GM18870 (cell line): ENCODE measurements around the gene DAGLB.
"Not testable (repeated sequence)": the region's sequence is repeated elsewhere in the genome, so short reads cannot be mapped to it uniquely, and the experiment has no call there.

Source experiments
- ATAC-seq: cut with Tn5 transposase; IDR thresholded peaks from one replicate; pipeline ENCODE4 v1.9.1; 2021; ENCODE audit warnings: moderate library complexity; ENCODE audit not compliant: unreplicated experiment

The DAGLB gene

GRCh38 chr7:6400243-6401105 is 47.3 kb downstream of the DAGLB start:
- not testable (repeated sequence) for ATAC-seq

DNA sequence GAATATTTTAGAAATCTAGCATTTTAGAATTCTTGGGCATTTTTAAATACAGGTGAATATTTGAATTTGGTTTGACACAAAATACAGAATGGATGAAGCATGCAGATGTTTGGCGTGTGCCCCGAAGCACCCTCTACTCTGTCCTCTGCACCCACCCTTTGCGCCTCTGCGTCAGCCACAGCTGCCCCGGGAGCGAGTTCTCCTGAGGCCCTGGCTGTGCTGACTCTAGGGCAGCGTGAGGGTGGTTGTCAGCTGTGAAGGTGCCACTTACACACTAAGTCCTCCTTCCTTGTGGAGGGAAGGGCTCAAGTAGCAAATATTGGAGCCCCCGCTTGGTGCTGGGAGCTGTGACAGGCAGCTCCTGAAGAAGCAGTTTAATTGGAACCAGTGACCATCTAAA is 48.4 kb downstream of the DAGLB start:
- ATAC-seq: no peak

- no peak for ATAC-seq
These were observed 48.8 kb downstream of the DAGLB start for GRCh38 chr7:6398943-6399342.

DNA sequence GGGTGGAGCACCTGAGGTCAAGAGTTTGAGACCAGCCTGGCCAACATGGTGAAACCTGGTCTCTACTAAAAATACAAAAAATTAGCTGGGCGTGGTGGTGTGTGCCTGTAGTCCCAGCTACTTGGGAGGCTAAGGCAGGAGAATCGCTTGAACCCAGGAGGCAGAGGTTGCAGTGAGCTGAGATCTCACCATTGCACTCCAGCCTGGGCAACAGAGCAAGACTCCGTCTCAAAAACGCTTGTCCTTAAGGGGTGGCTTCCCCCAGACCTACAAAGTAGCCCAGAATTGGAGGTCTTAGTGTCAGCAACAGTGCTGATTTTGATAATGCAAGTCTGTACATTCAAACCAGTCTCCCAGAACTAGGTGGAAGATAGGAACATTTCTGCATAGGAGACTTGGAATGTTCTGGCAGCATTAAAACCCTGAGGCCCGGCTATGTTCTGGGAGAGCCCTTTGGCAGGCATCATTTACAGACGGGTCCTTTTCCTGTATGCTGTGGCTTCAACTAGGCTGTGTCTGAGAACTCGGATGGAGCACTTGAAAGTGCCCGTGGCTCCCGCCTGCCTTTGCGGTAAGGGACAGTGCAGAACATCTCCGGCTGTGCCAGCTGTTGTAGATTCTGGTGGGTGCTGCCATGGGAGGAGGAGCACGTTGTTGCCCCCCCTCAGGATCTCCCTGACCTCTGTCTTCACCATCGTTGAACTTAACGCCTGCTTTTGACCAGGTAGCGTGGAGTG is 49.8 kb downstream of the DAGLB start:
- ATAC-seq: not testable (repeated sequence)

DNA sequence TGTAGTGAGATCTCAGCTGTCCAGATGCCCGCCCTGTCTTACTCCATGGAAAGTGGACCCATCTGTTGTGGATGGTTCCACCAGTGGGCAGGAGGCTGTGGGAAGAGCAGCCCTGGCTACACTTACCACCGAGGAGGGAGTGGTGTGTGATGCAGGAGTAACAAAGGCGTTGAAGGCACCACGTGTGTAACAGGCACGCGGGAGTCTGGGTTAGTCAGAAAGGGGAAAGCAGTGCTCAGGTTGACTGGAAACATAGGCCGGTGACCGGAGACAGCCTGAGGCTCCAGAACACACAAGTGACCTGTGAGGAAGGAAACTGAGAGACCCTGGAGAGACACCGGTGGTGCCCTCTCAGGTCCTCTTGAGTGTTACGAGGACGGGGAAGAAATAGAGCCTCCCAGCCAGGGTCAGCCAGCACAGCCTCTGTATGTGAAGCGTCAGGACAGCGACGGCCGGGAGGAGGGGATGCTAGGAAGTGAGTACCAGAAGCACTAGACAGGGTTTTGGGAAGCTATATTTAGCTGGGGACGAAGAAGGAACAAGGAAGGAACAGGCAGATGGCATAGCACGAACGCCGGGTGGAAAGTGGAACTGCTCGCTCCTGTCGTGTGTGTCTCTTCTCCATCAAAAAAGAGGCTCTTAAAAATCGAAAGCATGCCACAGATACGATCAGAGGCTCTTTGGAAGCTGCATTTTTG is 51.7 kb downstream of the DAGLB start:
- no peak for ATAC-seq

DNA sequence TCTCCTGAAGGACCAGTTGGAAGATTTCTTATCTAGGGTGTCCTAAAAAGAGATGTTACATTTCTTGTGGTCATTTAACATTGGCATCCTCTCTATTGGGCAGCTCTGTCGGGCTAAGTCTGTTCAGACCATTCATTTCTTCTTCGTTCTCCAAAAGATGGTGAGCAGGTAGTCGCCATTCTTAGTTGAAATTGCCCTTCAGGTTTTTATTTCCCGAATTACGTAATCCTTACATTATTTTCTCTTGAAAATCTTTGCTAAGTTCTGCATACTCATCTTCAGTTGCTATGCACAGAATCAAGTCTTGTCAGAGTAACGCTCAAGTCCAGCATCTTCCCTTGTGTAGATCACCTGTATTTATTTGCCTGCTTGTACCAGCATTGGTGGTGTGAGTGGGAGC is 53.6 kb downstream of the DAGLB start:
- ATAC-seq: no peak

DNA sequence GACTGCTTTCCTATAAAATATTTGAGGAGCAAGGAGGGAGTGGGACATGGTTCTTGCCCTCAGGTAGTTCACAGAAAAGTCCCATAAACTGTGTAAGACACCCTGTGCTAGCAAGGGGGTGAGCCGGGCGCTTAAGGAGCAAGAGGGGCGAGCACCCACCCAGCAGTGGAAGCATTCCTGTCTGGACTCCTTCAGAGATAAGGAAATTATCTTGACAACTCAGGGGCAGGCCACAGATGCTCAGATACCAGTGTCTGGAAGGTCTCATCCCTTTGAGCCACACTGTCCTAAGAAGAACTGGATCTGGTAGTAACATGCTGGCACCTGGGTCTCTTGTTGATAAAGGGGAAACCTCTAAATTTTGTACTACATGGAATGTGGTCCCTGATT is 54.1 kb downstream of the DAGLB start:
- ATAC-seq: no peak

DNA sequence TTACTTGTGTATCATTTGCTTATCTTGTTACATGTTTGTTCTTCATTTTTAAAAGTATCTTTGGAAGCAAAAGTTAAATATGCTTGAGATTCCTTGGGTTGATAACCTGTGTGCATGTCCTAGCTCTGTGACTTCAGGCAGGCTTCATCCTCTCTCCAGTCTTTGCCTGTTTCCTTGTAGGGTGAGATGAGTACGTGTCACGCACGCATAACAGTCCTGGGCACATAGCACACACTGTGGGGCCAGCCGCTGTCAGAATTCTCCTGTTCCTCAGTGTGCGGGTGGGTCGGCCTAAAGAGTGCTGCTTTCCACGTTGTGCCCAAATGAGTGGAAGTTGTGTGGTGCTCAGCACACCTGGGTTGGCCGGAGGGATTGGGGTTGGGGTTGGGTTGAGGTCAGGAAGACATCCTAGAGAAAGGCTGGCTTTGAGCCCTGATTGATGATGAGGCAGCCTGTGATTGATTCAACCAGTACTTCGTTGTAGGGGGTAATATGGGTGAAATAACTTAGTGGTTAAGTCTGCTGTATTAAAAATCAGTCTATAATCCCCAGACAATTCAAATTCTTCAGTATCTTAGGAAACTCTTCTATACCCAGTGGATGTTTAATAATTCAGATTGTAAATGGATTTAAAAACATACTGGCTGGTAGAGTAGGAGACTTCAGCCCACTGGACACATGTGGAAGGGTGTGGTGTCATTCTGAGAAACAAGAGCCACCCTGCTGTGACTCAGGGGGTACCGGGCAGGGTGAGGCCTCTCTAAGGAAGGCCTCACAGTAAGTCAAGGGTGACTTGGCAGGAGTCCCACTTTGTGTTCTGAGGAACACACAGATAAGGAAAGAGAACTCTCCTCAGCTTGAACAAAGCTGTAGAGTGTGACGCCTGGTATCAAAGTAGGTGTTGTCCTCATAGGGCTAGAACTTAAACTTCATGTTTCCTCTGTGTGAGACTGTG is 54.8 kb downstream of the DAGLB start:
- ATAC-seq: no peak

DNA sequence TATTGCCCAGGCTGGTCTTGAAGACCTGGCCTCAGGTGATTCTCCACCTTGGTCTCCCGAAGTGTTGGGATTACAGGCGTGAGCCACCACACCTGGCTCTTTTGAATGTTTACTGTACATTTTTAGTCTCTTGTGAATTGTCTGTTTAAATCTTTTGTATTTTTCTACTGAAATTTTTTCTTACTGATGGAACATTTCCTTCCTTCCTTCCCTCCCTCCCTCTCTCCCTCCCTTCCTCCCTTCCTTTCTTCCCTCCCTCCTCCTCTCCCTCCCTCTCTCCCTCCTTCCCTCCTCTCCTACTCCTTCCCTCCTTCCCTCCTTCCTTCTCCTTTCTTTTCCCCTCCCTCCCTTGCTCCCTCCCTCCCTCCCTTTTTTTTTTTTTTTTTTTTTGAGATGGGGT is 58.0 kb downstream of the DAGLB start:
- ATAC-seq: no peak

- ATAC-seq: no peak
These were observed 59.9 kb downstream of the DAGLB start for GRCh38 chr7:6387734-6388294.

DNA sequence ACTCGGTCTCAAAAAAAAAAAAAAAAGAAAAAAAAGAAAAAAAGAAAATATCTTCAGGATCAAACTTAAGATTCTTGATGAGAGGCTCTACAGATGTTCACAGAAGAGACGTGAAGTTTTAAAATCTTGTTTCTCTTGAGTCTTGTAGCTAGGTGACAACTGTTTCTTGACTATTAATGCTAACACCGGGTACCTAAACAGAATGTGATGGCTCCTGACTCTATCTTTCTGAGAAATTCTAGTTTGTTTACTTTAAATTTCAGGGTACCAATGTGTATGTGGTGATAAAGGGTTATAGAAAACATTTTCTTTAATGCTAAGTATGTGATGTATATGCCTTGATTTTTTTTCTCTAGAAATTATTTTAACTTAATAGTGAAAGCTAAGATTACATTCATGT is 61.0 kb downstream of the DAGLB start:
- no peak for ATAC-seq

GRCh38 chr7:6385909-6386560 is 61.7 kb downstream of the DAGLB start:
- no peak for ATAC-seq

DNA sequence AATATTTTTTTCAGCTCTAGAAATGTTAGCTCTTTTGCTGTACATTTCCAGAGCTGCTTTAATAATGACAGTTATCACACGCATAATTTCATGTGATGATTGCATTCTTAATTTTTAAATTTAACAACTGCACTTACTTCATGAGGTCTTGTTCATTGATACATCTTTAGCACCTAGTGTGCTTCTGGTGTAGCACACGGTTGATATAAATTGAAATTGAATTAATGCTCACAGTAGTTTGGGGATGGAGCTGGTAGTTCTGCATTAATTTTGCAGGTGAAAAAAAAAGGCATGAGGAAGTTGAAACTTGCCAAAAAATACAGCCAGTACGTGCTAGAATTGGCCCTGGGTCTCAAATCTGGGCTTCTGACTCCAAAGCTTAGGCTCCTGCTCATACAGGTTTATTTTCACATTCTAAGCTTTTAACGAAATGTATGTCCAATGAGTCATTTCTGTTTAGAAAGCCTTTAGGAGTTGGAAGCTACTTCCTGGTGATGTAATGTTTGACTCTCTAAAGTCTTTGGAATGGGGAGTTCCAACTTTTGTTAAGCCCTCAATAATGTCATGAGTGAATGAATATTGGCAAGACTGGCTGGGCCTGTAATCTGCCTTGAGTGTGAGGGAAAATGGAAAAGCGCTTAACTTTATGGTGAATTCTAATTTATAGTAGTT is 62.5 kb downstream of the DAGLB start:
- ATAC-seq: no peak

DNA sequence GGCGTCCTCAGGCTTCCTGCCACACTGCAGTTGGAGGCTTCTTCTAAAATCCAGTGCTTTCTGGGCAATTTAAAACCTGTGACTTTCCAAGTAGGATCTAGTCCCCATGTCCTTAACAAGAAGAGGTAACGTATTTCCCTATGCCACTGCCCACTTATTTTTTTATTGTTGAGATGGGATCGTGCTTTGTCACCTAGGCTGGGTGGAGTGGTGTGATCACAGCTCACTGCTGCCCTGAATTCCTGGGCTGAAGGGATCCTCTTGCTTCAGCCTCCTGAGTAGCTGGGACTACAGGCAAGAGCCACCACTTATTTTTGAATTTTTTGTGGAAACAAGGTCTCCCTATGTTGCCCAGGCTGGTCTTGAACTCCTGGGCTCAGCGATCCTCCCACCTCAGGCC is 63.4 kb downstream of the DAGLB start:
- no peak for ATAC-seq

DNA sequence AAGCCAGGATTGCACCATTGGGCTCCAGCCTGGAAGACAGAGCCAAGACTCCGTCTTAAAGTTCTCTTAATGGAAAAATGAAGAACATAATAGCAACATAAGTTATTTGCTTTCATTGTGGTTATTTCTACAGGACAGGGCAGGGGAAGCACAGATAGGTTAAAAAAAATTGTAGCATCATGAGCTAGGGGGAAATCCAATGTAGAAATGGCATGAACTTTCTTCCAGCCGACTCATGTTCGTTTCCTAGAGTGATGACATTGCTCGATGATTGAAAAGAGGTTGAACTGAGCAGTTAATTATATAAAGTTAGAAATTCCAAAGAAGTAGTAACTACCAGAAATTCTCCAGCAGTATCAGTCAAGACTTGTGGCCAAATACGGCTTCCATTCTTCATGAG is 64.9 kb downstream of the DAGLB start:
- ATAC-seq: no peak

GRCh38 chr7:6381846-6382245 is 65.9 kb downstream of the DAGLB start:
- ATAC-seq: not testable (repeated sequence)

DNA sequence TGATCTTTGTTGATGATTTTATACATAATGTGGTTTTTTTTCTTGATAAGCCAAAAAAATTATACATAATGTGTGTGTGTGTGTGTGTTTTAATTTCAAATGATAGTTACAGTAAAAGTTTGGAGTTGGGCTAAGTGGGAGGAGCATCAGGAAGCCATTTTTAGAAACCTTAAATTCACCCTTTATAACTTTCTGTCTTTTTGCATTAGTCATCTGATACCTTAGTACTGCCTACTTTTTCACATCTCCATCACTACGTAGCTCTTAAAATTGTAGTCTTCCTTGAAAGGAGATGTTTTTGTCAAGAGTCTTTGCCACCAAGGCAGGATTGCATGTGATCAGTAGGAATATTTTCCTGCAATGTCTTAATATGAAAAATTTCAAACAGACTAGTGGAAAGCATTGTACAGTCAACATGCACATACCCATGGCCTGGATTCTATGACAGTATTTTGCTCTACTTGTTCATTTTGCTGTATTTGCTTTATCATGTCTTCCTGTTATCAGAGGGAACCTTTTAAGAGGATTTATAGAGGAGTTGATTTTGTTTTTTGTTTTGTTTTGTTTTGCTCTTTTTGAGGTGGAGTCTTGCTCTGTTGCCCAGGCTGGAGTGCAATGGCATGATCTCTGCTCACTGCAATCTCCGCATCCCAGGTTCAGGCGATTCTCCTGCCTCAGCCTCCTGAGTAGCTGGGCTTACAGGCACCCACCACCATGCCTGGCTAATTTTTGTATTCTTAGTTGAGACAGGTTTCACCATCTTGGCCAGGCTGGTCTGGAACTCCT is 67.3 kb downstream of the DAGLB start:
- no peak for ATAC-seq

DNA sequence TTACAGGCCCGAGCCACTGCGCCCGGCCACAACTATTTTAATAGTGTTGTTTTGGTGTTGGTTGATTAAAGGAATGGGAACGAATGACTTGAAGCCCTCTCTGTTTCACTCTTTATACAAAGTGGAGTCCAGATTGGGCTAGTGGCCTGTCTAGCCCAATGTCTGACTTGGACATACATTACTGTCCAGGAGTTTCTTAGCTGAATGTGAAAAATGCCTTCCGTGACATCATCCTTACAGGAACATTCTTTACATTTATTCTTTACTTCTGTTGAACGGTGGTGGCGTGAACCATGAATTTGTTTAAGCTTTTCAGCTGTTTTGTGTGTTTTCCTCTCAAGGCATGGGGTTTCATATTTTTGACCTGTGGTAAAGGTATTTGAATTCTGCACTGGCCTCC is 67.9 kb downstream of the DAGLB start:
- no peak for ATAC-seq
